HepG2 (cell line): ENCODE results near the gene VPS13D. TPM values are rescaled to one million over a fixed set of nuclear protein-coding genes. Genes with fewer than 3 reads are reported as not detected.

Experiments used
- ATAC-seq: fragments of 200-7000 bp; cut with Tn5 transposase; 3 replicates; pipeline ENCODE4 v1.9.1; 2020; ENCODE audit warnings: mild to moderate bottlenecking, moderate library complexity
- BruUV-seq: library from RNA; stranded (reverse); fragments of 400-500 nt; replicated peaks from 2 replicates; lab custom pipeline; 2021; lab: Mats Ljungman, UMichigan
- CTCF ChIA-PET: fragments of 300-600 bp; formaldehyde crosslinking; extraction: SDS; loops from one replicate; lab custom pipeline; 2021; ENCODE audit warnings: low total read pairs, inconsistent platforms, low intra/inter-chr PET ratio; lab: Yijun Ruan, JAX
- POLR2A ChIA-PET: fragments of 350-600 bp; sonication (Branson Sonifier 250); formaldehyde crosslinking; loops from one replicate; lab custom pipeline; 2020; ENCODE audit warnings: antibody characterized with exemption, inconsistent platforms; lab: Yijun Ruan, JAX
- DNase-seq: peaks from one replicate; pipeline ENCODE4 v3.0.0-alpha.2; 2015; ENCODE audit warnings: low spot score
- FAIRE-seq: peaks from 3 replicates; lab custom pipeline; 2011; peaks lifted over from hg19 to GRCh38; lab: Jason Lieb, UNC
- H2AFZ ChIP-seq: one replicate; pipeline ENCODE4 v1.6.1; 2011; ENCODE audit warnings: low read length, inconsistent platforms
- H3K27ac ChIP-seq: fragments of 300-600 bp; 3 replicates; pipeline ENCODE4 v1.8.0; 2011; ENCODE audit warnings: mixed run types, mild to moderate bottlenecking, mixed read lengths, low read length, inconsistent platforms; ENCODE audit not compliant: insufficient read depth; ENCODE audit errors: extremely low read length
- H3K27me3 ChIP-seq, 2 experiments: fragments of 200-600 bp in 1 of 2; 2 replicates in 1 of 2; 3 replicates in 1 of 2; pipeline versions ENCODE4 v1.6.0 to v1.8.0; 2011; ENCODE audit warnings: low read length in 2 of 2, mild to moderate bottlenecking in 2 of 2, moderate library complexity in 2 of 2, inconsistent platforms in 1 of 2; ENCODE audit not compliant: insufficient read depth in 2 of 2, control insufficient read depth in 1 of 2
- H3K36me3 ChIP-seq, 2 experiments: fragments of 200-600 bp in 1 of 2; replicated peaks in 1 of 2; 2 replicates in 1 of 2; 3 replicates in 1 of 2; pipeline versions ENCODE4 v1.5.1 to v1.8.0; 2011; ENCODE audit warnings: low read length in 2 of 2, inconsistent platforms in 1 of 2; ENCODE audit not compliant: insufficient read depth in 2 of 2, control insufficient read depth in 1 of 2
- H3K4me1 ChIP-seq: 2 replicates; pipeline ENCODE4 v1.5.1; 2012; ENCODE audit warnings: low read length, inconsistent platforms; ENCODE audit not compliant: insufficient read depth
- H3K4me2 ChIP-seq: 2 replicates; pipeline ENCODE4 v1.6.0; 2011; ENCODE audit warnings: low read depth, low read length, inconsistent platforms
- H3K4me3 ChIP-seq, 3 experiments: fragments of 200-600 bp in 1 of 3; sonication (generic), shearing (Covaris generic) in 1 of 3; replicated peaks in 1 of 3; 2 replicates each; pipeline ENCODE4 v1.5.1; 2011 to 2016; ENCODE audit warnings: low read length in 3 of 3, inconsistent platforms in 2 of 3, low read depth in 2 of 3, mild to moderate bottlenecking in 2 of 3, control low read depth in 1 of 3, mixed read lengths in 1 of 3; ENCODE audit not compliant: insufficient read depth in 1 of 3
- H3K79me2 ChIP-seq: one replicate; pipeline ENCODE4 v1.6.1; 2011; ENCODE audit warnings: low read length, inconsistent platforms; ENCODE audit not compliant: insufficient read depth
- H3K9ac ChIP-seq: 2 replicates; pipeline ENCODE4 v1.6.0; 2011; ENCODE audit warnings: mild to moderate bottlenecking, low read depth, low read length, inconsistent platforms; ENCODE audit not compliant: insufficient read depth
- H3K9me3 ChIP-seq: 2 replicates; pipeline ENCODE4 v1.5.1; 2012; ENCODE audit warnings: mild to moderate bottlenecking, low read length
- H4K20me1 ChIP-seq: 2 replicates; pipeline ENCODE4 v1.6.0; 2011; ENCODE audit warnings: inconsistent platforms, mild to moderate bottlenecking, low read length, moderate library complexity; ENCODE audit not compliant: insufficient read depth
- HES4 ChIP-seq: sonication (generic); formaldehyde crosslinking; IDR thresholded peaks from 2 replicates; pipeline ENCODE4 v1.9.0; 2021; ENCODE audit warnings: mild to moderate bottlenecking, missing genetic modification reagents, borderline replicate concordance
- MLX ChIP-seq: IDR thresholded peaks from 2 replicates; pipeline ENCODE4 v1.6.1; 2016
- NONO ChIP-seq, 2 experiments: fragments of 450-650 bp in 1 of 2; sonication (generic) in 1 of 2; formaldehyde crosslinking in 1 of 2; IDR thresholded peaks in 1 of 2; conservative IDR thresholded peaks in 1 of 2; 2 replicates each; pipeline versions ENCODE4 v1.6.1 to v1.8.0; 2017 to 2022; ENCODE audit warnings: mild to moderate bottlenecking in 1 of 2, missing genetic modification reagents in 1 of 2, moderate library complexity in 1 of 2
- ZBTB39 ChIP-seq: sonication (generic); formaldehyde crosslinking; IDR thresholded peaks from 2 replicates; pipeline ENCODE4 v1.5.0; 2020; ENCODE audit warnings: missing genetic modification reagents
- ZHX2 ChIP-seq, 2 experiments: sonication (generic) in 1 of 2; formaldehyde crosslinking in 1 of 2; IDR thresholded peaks; 2 replicates each; pipeline versions ENCODE4 v1.6.1 to v1.9.0; 2014 to 2022; ENCODE audit warnings: antibody characterized with exemption in 1 of 2, borderline replicate concordance in 1 of 2, inconsistent platforms in 1 of 2, low read depth in 1 of 2, missing genetic modification reagents in 1 of 2
- ZNF234 ChIP-seq: sonication (generic); formaldehyde crosslinking; conservative IDR thresholded peaks from 2 replicates; pipeline ENCODE4 v1.5.1; 2020; ENCODE audit warnings: mild to moderate bottlenecking, missing genetic modification reagents
- ZNF562 ChIP-seq: sonication (generic); formaldehyde crosslinking; IDR thresholded peaks from 2 replicates; pipeline ENCODE4 v1.8.0; 2022; ENCODE audit warnings: missing genetic modification reagents, borderline replicate concordance
- ZNF577 ChIP-seq: sonication (generic); formaldehyde crosslinking; IDR thresholded peaks from 2 replicates; pipeline ENCODE4 v1.4.0; 2020; ENCODE audit warnings: mild to moderate bottlenecking, low read depth, missing genetic modification reagents, borderline replicate concordance
- ZNF839 ChIP-seq: sonication (generic); formaldehyde crosslinking; IDR thresholded peaks from 2 replicates; pipeline ENCODE4 v1.4.0; 2020; ENCODE audit warnings: missing genetic modification reagents, mild to moderate bottlenecking, borderline replicate concordance
- WGBS: methylation state at CpG from one replicate; pipeline ENCODE4 v1.1.6; 2017; ENCODE audit warnings: low lambda C conversion rate; 5-methylcytosine and 5-hydroxymethylcytosine counted together
- in situ Hi-C: cut with HindIII; loops from 2 replicates; pipeline ENCODE4 v1.10.0; 2017; ENCODE audit warnings: low pct_unique_long_range_greater_than_20kb; ENCODE audit not compliant: extremely low pct_ligation_motif_present
- intact Hi-C: fragments of 100-400 bp; cut with micrococcal nuclease; formaldehyde crosslinking; loops from one replicate; pipeline ENCODE4 v1.10.0; 2022; ENCODE audit not compliant: unreplicated experiment
- polyA plus RNA-seq, 8 experiments: library from polyadenylated mRNA; depleted of rRNA in 3 of 8; stranded (reverse) in 7 of 8; unstranded in 1 of 8; fragments of >200 nt; fragmentation: Illumina TruSeq in 4 of 8; extraction: Trizol in 4 of 8; gene quantifications; 2 replicates each; pipeline versions ENCODE4 v1.2.1 to v1.2.3, GENCODE V29; 2011 to 2016; ENCODE audit warnings: low read depth in 4 of 8, missing spikeins in 1 of 8, mixed read lengths in 1 of 8; ENCODE audit not compliant: insufficient read depth in 1 of 8
- total RNA-seq, 5 experiments: library from RNA; depleted of rRNA; stranded (reverse); fragments of >200 nt; fragmentation: Illumina TruSeq; extraction: Trizol; gene quantifications; 2 replicates each; pipeline ENCODE4 v1.2.3, GENCODE V29; 2016; ENCODE audit warnings: low read depth in 1 of 5

VPS13D gene
- total and polyA plus RNA-seq, 2 of the 13 experiments (the other 11 are each of a cell fraction or from before 2014, with no cell fraction given), result 8.6 to 13.9 TPM

GRCh38 chr1:12505639-12506280 lies 275.9 kb downstream of the VPS13D start:
- TF ChIP-seq ZBTB39 (CRISPR knock-in tag), result no peak
- no peak for TF ChIP-seq MLX (CRISPR knock-in tag)
- no peak for TF ChIP-seq NONO (IDR thresholded peaks at IDR 0.05)
- no peak for TF ChIP-seq NONO (CRISPR knock-in tag; conservative IDR thresholded peaks at IDR 0.05)
- TF ChIP-seq ZHX2 (IDR thresholded peaks at IDR 0.05; ENCODE audit: low read depth), result no peak
- no peak for TF ChIP-seq ZHX2 (CRISPR knock-in tag; IDR thresholded peaks at IDR 0.05; ENCODE audit: borderline replicate concordance)
- TF ChIP-seq ZNF562 (CRISPR knock-in tag), result no peak
- TF ChIP-seq ZNF839 (CRISPR knock-in tag), result no peak
- no peak for TF ChIP-seq HES4 (CRISPR knock-in tag)
- no peak for TF ChIP-seq ZNF234
- no peak for TF ChIP-seq ZNF577
- ChIA-PET CTCF (no interaction called here), POLR2A (no interaction called here)
- H2AFZ ChIP-seq, result no peak overlapping the region
- peaks cover 2% of the 10 kb centered on the region; the same call in 1 of the 2 replicates for H3K4me1 ChIP-seq
- DNase-seq (no peak), FAIRE-seq (no peak), ATAC-seq (no peak)
- no peak overlapping the region for H3K9ac ChIP-seq
- no peaks in the 10 kb centered on the region for H4K20me1 ChIP-seq
- in situ Hi-C loops, result no loop called here
- no peaks in the 10 kb centered on the region for H3K9me3 ChIP-seq
- H3K4me2 ChIP-seq, result no peak overlapping the region
- no peaks in the 10 kb centered on the region for H3K79me2 ChIP-seq
- no TSS peak for BruUV-seq
- H3K27me3 ChIP-seq, result no peaks in the 10 kb centered on the region; a peak in 1 of 5 replicates
- H3K36me3 ChIP-seq, result peaks cover 3 to 10% of the 10 kb centered on the region in 2 experiments; a peak in 4 of 5 replicates
- intact Hi-C loops, result no loop called here
- no peak overlapping the region for H3K4me3 ChIP-seq
- no peak overlapping the region for H3K27ac ChIP-seq
- 96% methylated on average over 9 of the region's 12 CpGs for WGBS
